Measurements from ENCODE around the gene UTS2B.

DNA sequence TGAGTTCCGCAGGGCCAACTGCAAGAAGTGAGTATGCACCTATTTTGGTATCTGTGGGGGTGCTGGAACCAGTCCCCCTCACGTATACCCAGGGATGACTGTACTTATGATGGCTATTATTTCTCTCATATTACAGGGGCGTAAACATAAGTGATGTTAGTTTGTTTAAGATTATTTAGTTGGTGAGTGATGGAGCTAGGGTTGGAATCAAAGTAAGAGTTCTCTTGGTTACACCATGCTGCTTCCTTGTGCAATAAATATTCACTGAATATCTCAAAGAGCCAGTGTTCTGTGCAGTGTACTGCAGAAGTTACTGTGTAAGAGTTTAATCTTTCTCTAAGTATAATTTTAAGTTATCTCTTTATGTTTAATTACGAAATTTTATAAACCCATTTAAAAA is 12.8 kb upstream of the UTS2B start:
- TF ChIP-seq, protein P1, sequence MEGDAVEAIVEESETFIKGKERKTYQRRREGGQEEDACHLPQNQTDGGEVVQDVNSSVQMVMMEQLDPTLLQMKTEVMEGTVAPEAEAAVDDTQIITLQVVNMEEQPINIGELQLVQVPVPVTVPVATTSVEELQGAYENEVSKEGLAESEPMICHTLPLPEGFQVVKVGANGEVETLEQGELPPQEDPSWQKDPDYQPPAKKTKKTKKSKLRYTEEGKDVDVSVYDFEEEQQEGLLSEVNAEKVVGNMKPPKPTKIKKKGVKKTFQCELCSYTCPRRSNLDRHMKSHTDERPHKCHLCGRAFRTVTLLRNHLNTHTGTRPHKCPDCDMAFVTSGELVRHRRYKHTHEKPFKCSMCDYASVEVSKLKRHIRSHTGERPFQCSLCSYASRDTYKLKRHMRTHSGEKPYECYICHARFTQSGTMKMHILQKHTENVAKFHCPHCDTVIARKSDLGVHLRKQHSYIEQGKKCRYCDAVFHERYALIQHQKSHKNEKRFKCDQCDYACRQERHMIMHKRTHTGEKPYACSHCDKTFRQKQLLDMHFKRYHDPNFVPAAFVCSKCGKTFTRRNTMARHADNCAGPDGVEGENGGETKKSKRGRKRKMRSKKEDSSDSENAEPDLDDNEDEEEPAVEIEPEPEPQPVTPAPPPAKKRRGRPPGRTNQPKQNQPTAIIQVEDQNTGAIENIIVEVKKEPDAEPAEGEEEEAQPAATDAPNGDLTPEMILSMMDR (IDR thresholded peaks at IDR 0.05): no peak
- TF ChIP-seq RAD21 (IDR thresholded peaks at IDR 0.05; ENCODE audit: low read length) (no peak), YY1 (IDR thresholded peaks at IDR 0.05; ENCODE audit: low read depth) (no peak), CHD2 (IDR thresholded peaks at IDR 0.05; ENCODE audit: low read length, partially characterized antibody) (no peak), GABPA (IDR thresholded peaks at IDR 0.05; ENCODE audit: low read depth) (no peak), MXI1 (IDR thresholded peaks at IDR 0.05; ENCODE audit: low read depth, low read length) (no peak), EP300 (IDR thresholded peaks at IDR 0.05; ENCODE audit: borderline replicate concordance in 1 of 2, low read depth in 1 of 2, low read length in 1 of 2) (no peak), RFX5 (IDR thresholded peaks at IDR 0.05; ENCODE audit: low read length) (no peak), JUND (IDR thresholded peaks at IDR 0.05) (no peak), POLR2AphosphoS5 (IDR thresholded peaks at IDR 0.05; ENCODE audit: low read depth, low read length) (no peak)
- TF ChIP-seq, protein P2, sequence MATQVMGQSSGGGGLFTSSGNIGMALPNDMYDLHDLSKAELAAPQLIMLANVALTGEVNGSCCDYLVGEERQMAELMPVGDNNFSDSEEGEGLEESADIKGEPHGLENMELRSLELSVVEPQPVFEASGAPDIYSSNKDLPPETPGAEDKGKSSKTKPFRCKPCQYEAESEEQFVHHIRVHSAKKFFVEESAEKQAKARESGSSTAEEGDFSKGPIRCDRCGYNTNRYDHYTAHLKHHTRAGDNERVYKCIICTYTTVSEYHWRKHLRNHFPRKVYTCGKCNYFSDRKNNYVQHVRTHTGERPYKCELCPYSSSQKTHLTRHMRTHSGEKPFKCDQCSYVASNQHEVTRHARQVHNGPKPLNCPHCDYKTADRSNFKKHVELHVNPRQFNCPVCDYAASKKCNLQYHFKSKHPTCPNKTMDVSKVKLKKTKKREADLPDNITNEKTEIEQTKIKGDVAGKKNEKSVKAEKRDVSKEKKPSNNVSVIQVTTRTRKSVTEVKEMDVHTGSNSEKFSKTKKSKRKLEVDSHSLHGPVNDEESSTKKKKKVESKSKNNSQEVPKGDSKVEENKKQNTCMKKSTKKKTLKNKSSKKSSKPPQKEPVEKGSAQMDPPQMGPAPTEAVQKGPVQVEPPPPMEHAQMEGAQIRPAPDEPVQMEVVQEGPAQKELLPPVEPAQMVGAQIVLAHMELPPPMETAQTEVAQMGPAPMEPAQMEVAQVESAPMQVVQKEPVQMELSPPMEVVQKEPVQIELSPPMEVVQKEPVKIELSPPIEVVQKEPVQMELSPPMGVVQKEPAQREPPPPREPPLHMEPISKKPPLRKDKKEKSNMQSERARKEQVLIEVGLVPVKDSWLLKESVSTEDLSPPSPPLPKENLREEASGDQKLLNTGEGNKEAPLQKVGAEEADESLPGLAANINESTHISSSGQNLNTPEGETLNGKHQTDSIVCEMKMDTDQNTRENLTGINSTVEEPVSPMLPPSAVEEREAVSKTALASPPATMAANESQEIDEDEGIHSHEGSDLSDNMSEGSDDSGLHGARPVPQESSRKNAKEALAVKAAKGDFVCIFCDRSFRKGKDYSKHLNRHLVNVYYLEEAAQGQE (IDR thresholded peaks at IDR 0.05; ENCODE audit: low read depth, low read length): no peak
- TF ChIP-seq, protein P3, sequence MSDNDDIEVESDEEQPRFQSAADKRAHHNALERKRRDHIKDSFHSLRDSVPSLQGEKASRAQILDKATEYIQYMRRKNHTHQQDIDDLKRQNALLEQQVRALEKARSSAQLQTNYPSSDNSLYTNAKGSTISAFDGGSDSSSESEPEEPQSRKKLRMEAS (IDR thresholded peaks at IDR 0.05; ENCODE audit: low read depth): no peak
